ENCODE measurements around the gene HYCC1.
"Not testable (repeated sequence)": the region's sequence is repeated elsewhere in the genome, so short reads cannot be mapped to it uniquely, and the experiment has no call there.

HYCC1 gene

GRCh38 chr7:23044581-23044980 lies 30.7 kb upstream of the HYCC1 start:
- no peak overlapping the region for H3K4me3 ChIP-seq (ENCODE audit: low read depth, low read length)
- DNase-seq (ENCODE audit: low read depth) = no peak
- TF ChIP-seq CTCF (IDR thresholded peaks at IDR 0.05; ENCODE audit: low read depth, low read length, missing control alignments) = no peak
- in situ Hi-C loops (cut with HindIII; ENCODE audit: low sequenced_read_pairs) = no loop called here

GRCh38 chr7:23043441-23043840 lies 29.5 kb upstream of the HYCC1 start:
- no peak for TF ChIP-seq CTCF (IDR thresholded peaks at IDR 0.05; ENCODE audit: low read depth, low read length, missing control alignments)
- in situ Hi-C loops (cut with HindIII; ENCODE audit: low sequenced_read_pairs) = no loop called here
- no peak for DNase-seq (ENCODE audit: low read depth)
- H3K4me3 ChIP-seq (ENCODE audit: low read depth, low read length) = no peak overlapping the region

GRCh38 chr7:23039674-23040073 lies 25.7 kb upstream of the HYCC1 start:
- DNase-seq (ENCODE audit: low read depth); H3K4me3 ChIP-seq (ENCODE audit: low read depth, low read length); in situ Hi-C loops (cut with HindIII; ENCODE audit: low sequenced_read_pairs): not testable (repeated sequence)

GRCh38 chr7:23035542-23036371 lies 21.8 kb upstream of the HYCC1 start:
- H3K4me3 ChIP-seq (ENCODE audit: low read depth, low read length); in situ Hi-C loops (cut with HindIII; ENCODE audit: low sequenced_read_pairs); DNase-seq (ENCODE audit: low read depth): not testable (repeated sequence)

GRCh38 chr7:23027261-23027660 lies 13.3 kb upstream of the HYCC1 start:
- DNase-seq (ENCODE audit: low read depth) = no peak
- no peak overlapping the region for H3K4me3 ChIP-seq (ENCODE audit: low read depth, low read length)
- TF ChIP-seq CTCF (IDR thresholded peaks at IDR 0.05; ENCODE audit: low read depth, low read length, missing control alignments) = no peak
- in situ Hi-C loops (cut with HindIII; ENCODE audit: low sequenced_read_pairs) = no loop called here

- DNase-seq (ENCODE audit: low read depth) = no peak
- no peak overlapping the region for H3K4me3 ChIP-seq (ENCODE audit: low read depth, low read length)
- in situ Hi-C loops (cut with HindIII; ENCODE audit: low sequenced_read_pairs) = no loop called here
- TF ChIP-seq CTCF (IDR thresholded peaks at IDR 0.05; ENCODE audit: low read depth, low read length, missing control alignments) = no peak
These were observed 12.2 kb upstream of the HYCC1 start for GRCh38 chr7:23026164-23026563.

GRCh38 chr7:23024454-23024853 lies 10.5 kb upstream of the HYCC1 start:
- DNase-seq (ENCODE audit: low read depth) = no peak
- TF ChIP-seq CTCF (IDR thresholded peaks at IDR 0.05; ENCODE audit: low read depth, low read length, missing control alignments) = no peak
- in situ Hi-C loops (cut with HindIII; ENCODE audit: low sequenced_read_pairs) = no loop called here
- H3K4me3 ChIP-seq (ENCODE audit: low read depth, low read length) = no peak overlapping the region

All from astrocyte of the cerebellum (primary cell).